Astrocyte of the spinal cord (primary cell): ENCODE data around the gene MS4A1.

Experiments used
- DNase-seq: peaks from one replicate; pipeline ENCODE4 v3.0.0; 2011; ENCODE audit warnings: low read depth, low spot score
- H3K4me3 ChIP-seq: 2 replicates; pipeline ENCODE4 v1.5.1; 2011; ENCODE audit warnings: low read depth, mild to moderate bottlenecking, low read length, moderate library complexity
- CTCF ChIP-seq: IDR thresholded peaks from 2 replicates; pipeline ENCODE4 v1.5.1; 2012; ENCODE audit warnings: low read depth, mild to moderate bottlenecking, low read length, inconsistent platforms
- in situ Hi-C: cut with HindIII; loops from 2 replicates; pipeline ENCODE4 v1.10.0; 2017; ENCODE audit warnings: low sequenced_read_pairs

MS4A1 gene

GRCh38 chr11:60455531-60456042 lies at the start of gene MS4A1:
MS4A1 (plus strand) TSS chr11:60455847; CDS start chr11:60462375, 6,528 bp downstream.
- no peak for TF ChIP-seq CTCF
- no peak for DNase-seq
- in situ Hi-C loops, result no loop called here
- H3K4me3 ChIP-seq, result no peak within 1 kb of the TSS

- in situ Hi-C loops, result no loop called here
- no peak for TF ChIP-seq CTCF
- H3K4me3 ChIP-seq, result no peak overlapping the region
- no peak for DNase-seq
Measured at GRCh38 chr11:60420015-60420414, 35.6 kb upstream of the MS4A1 start.

GRCh38 chr11:60422609-60423008 lies 33.0 kb upstream of the MS4A1 start:
- TF ChIP-seq CTCF, result no peak
- H3K4me3 ChIP-seq, result no peak overlapping the region
- in situ Hi-C loops, result no loop called here
- DNase-seq, result no peak

- H3K4me3 ChIP-seq, result no peak overlapping the region
- no peak for TF ChIP-seq CTCF
- in situ Hi-C loops, result no loop called here
- no peak for DNase-seq
Measured at GRCh38 chr11:60428517-60428916, 27.1 kb upstream of the MS4A1 start.

GRCh38 chr11:60429272-60429671 lies 26.4 kb upstream of the MS4A1 start, which contains the start of gene MS4A5:
MS4A5 (plus strand) TSS chr11:60429572; CDS start chr11:60429675, 103 bp downstream.
- no peak within 1 kb of the TSS for H3K4me3 ChIP-seq
- in situ Hi-C loops, result no loop called here
- no peak for DNase-seq
- no peak for TF ChIP-seq CTCF

GRCh38 chr11:60431251-60431650 lies 24.4 kb upstream of the MS4A1 start:
- in situ Hi-C loops, result no loop called here
- DNase-seq, result no peak
- H3K4me3 ChIP-seq, result no peak overlapping the region
- TF ChIP-seq CTCF, result no peak

- H3K4me3 ChIP-seq, result no peak overlapping the region
- in situ Hi-C loops, result no loop called here
- DNase-seq, result no peak
- no peak for TF ChIP-seq CTCF
Measured at GRCh38 chr11:60433401-60433800, 22.2 kb upstream of the MS4A1 start.
